Measurements from ENCODE around the gene ESYT1. TPM values are rescaled to one million over a fixed set of nuclear protein-coding genes. Genes with fewer than 3 reads are reported as not detected.

The ESYT1 gene
- total RNA-seq, 1 experiment from 2014 or later: 75.7 TPM

GRCh38 chr12:56143870-56144269, 15.8 kb downstream of the ESYT1 start:
- Histone ChIP-seq H3K27ac (ENCODE audit: low read length) (no peak overlapping the region), H3K9ac (ENCODE audit: low read length) (no peak overlapping the region), H3K9me2 (replicated peaks; ENCODE audit: insufficient read depth, low read length) (no peaks in the 10 kb centered on the region), H3K4me1 (ENCODE audit: low read length) (no peaks in the 10 kb centered on the region), H4K20me1 (ENCODE audit: insufficient read depth, low read depth, low read length) (no peaks in the 10 kb centered on the region), H3K4me2 (ENCODE audit: low read depth, low read length, poor library complexity, severe bottlenecking) (no peak overlapping the region), H3K36me3 (ENCODE audit: insufficient read depth, low read length) (peaks cover 18% of the 10 kb centered on the region; the same call in 1 of the 2 replicates), H3K9me3 (ENCODE audit: low read length) (no peaks in the 10 kb centered on the region), H2AFZ (ENCODE audit: low read length) (no peak overlapping the region), H3K27me3 (ENCODE audit: low read length) (no peaks in the 10 kb centered on the region), H3K4me3 (ENCODE audit: low read length) (no peak overlapping the region), H3K79me2 (ENCODE audit: low read length) (no peaks in the 10 kb centered on the region)
- no peak for DNase-seq

GRCh38 chr12:56145217-56145616, 17.1 kb downstream of the ESYT1 start:
- H3K4me2 ChIP-seq (ENCODE audit: low read depth, low read length, poor library complexity, severe bottlenecking): no peak overlapping the region
- H3K9me3 ChIP-seq (ENCODE audit: low read length): no peaks in the 10 kb centered on the region
- no peaks in the 10 kb centered on the region for H3K27me3 ChIP-seq (ENCODE audit: low read length)
- no peak for DNase-seq
- no peaks in the 10 kb centered on the region for H3K4me1 ChIP-seq (ENCODE audit: low read length)
- no peaks in the 10 kb centered on the region for H3K9me2 ChIP-seq (replicated peaks; ENCODE audit: insufficient read depth, low read length)
- no peaks in the 10 kb centered on the region for H3K79me2 ChIP-seq (ENCODE audit: low read length)
- H3K4me3 ChIP-seq (ENCODE audit: low read length): no peak overlapping the region
- H4K20me1 ChIP-seq (ENCODE audit: insufficient read depth, low read depth, low read length): no peaks in the 10 kb centered on the region
- no peak overlapping the region for H2AFZ ChIP-seq (ENCODE audit: low read length)
- peaks cover 15% of the 10 kb centered on the region; the same call in 1 of the 2 replicates for H3K36me3 ChIP-seq (ENCODE audit: insufficient read depth, low read length)
- no peak overlapping the region for H3K27ac ChIP-seq (ENCODE audit: low read length)
- H3K9ac ChIP-seq (ENCODE audit: low read length): no peak overlapping the region

GRCh38 chr12:56146492-56147460, 18.7 kb downstream of the ESYT1 start:
- no peak for DNase-seq
- Histone ChIP-seq H3K9ac (ENCODE audit: low read length) (no peak overlapping the region), H3K4me2 (ENCODE audit: low read depth, low read length, poor library complexity, severe bottlenecking) (no peak overlapping the region), H2AFZ (ENCODE audit: low read length) (no peak overlapping the region), H4K20me1 (ENCODE audit: insufficient read depth, low read depth, low read length) (no peaks in the 10 kb centered on the region), H3K4me1 (ENCODE audit: low read length) (peaks cover 9% of the 10 kb centered on the region), H3K9me3 (ENCODE audit: low read length) (no peaks in the 10 kb centered on the region), H3K79me2 (ENCODE audit: low read length) (peaks cover 4% of the 10 kb centered on the region; the same call in 1 of the 2 replicates), H3K27ac (ENCODE audit: low read length) (no peak overlapping the region), H3K4me3 (ENCODE audit: low read length) (no peak overlapping the region), H3K36me3 (ENCODE audit: insufficient read depth, low read length) (peaks cover 7% of the 10 kb centered on the region; the same call in 1 of the 2 replicates), H3K9me2 (replicated peaks; ENCODE audit: insufficient read depth, low read length) (no peaks in the 10 kb centered on the region), H3K27me3 (ENCODE audit: low read length) (no peaks in the 10 kb centered on the region)

GRCh38 chr12:56150563-56150962, 22.5 kb downstream of the ESYT1 start:
- H3K79me2 ChIP-seq (ENCODE audit: low read length): peaks cover 13% of the 10 kb centered on the region; the same call in 1 of the 2 replicates
- H3K4me2 ChIP-seq (ENCODE audit: low read depth, low read length, poor library complexity, severe bottlenecking): peak overlapping the region; percentile 89

GRCh38 chr12:56151672-56152131, 23.6 kb downstream of the ESYT1 start:
- Histone ChIP-seq H3K9ac (ENCODE audit: low read length) (peak overlapping the region; percentile 89), H3K9me3 (ENCODE audit: low read length) (no peaks in the 10 kb centered on the region), H3K4me3 (ENCODE audit: low read length) (peak overlapping the region; percentile 83), H3K27ac (ENCODE audit: low read length) (peak overlapping the region; percentile 91), H3K79me2 (ENCODE audit: low read length) (peaks cover 13% of the 10 kb centered on the region; the same call in 1 of the 2 replicates), H3K4me2 (ENCODE audit: low read depth, low read length, poor library complexity, severe bottlenecking) (peak overlapping the region; percentile 89), H2AFZ (ENCODE audit: low read length) (peak overlapping the region; percentile 39), H3K27me3 (ENCODE audit: low read length) (no peaks in the 10 kb centered on the region), H4K20me1 (ENCODE audit: insufficient read depth, low read depth, low read length) (no peaks in the 10 kb centered on the region), H3K4me1 (ENCODE audit: low read length) (peaks cover 29% of the 10 kb centered on the region), H3K36me3 (ENCODE audit: insufficient read depth, low read length) (no peaks in the 10 kb centered on the region), H3K9me2 (replicated peaks; ENCODE audit: insufficient read depth, low read length) (no peaks in the 10 kb centered on the region)
- DNase-seq: peak; percentile 90

More at GRCh38 chr12:56150563-56150962, 22.5 kb downstream of the ESYT1 start:
- H3K9me3 ChIP-seq (ENCODE audit: low read length): no peaks in the 10 kb centered on the region
- H3K4me3 ChIP-seq (ENCODE audit: low read length): no peak overlapping the region
- peak; percentile 57 for DNase-seq
- no peak overlapping the region for H2AFZ ChIP-seq (ENCODE audit: low read length)
- H3K4me1 ChIP-seq (ENCODE audit: low read length): peaks cover 29% of the 10 kb centered on the region
- no peaks in the 10 kb centered on the region for H3K36me3 ChIP-seq (ENCODE audit: insufficient read depth, low read length)
- H3K9ac ChIP-seq (ENCODE audit: low read length): no peak overlapping the region
- no peak overlapping the region for H3K27ac ChIP-seq (ENCODE audit: low read length)
- no peaks in the 10 kb centered on the region for H3K27me3 ChIP-seq (ENCODE audit: low read length)
- no peaks in the 10 kb centered on the region for H3K9me2 ChIP-seq (replicated peaks; ENCODE audit: insufficient read depth, low read length)
- H4K20me1 ChIP-seq (ENCODE audit: insufficient read depth, low read depth, low read length): no peaks in the 10 kb centered on the region

- Histone ChIP-seq H2AFZ (ENCODE audit: low read length) (peak within 1 kb of the TSS; percentile 39), H3K4me1 (ENCODE audit: low read length) (peaks cover 35% of the 10 kb centered on the region), H3K79me2 (ENCODE audit: low read length) (peaks cover 13% of the 10 kb centered on the region; the same call in 1 of the 2 replicates), H3K9me3 (ENCODE audit: low read length) (no peaks in the 10 kb centered on the region), H3K36me3 (ENCODE audit: insufficient read depth, low read length) (no peaks in the 10 kb centered on the region), H3K9ac (ENCODE audit: low read length) (peak within 1 kb of the TSS; percentile 89), H3K9me2 (replicated peaks; ENCODE audit: insufficient read depth, low read length) (no peaks in the 10 kb centered on the region), H3K4me2 (ENCODE audit: low read depth, low read length, poor library complexity, severe bottlenecking) (peak within 1 kb of the TSS; percentile 89), H3K4me3 (ENCODE audit: low read length) (peak within 1 kb of the TSS; percentile 83), H3K27me3 (ENCODE audit: low read length) (no peaks in the 10 kb centered on the region), H3K27ac (ENCODE audit: low read length) (peak within 1 kb of the TSS; percentile 91), H4K20me1 (ENCODE audit: insufficient read depth, low read depth, low read length) (no peaks in the 10 kb centered on the region)
- peak; percentile 98 for DNase-seq
Measured at GRCh38 chr12:56152132-56152755, 24.2 kb downstream of the ESYT1 start, which contains the start of gene MYL6B. Gene MYL6B, plus strand, starts transcription at chr12:56152587. Its CDS starts 1,332 bp downstream, at chr12:56153919.

GRCh38 chr12:56152756-56153677, 24.9 kb downstream of the ESYT1 start:
- Histone ChIP-seq H3K4me1 (ENCODE audit: low read length) (peaks cover 38% of the 10 kb centered on the region), H3K4me2 (ENCODE audit: low read depth, low read length, poor library complexity, severe bottlenecking) (peak overlapping the region; percentile 89), H3K27ac (ENCODE audit: low read length) (0 out of 2 replicates have a peak overlapping the region, but pooled peaks have one; percentile 14), H3K9me3 (ENCODE audit: low read length) (no peaks in the 10 kb centered on the region), H3K9ac (ENCODE audit: low read length) (peak overlapping the region; percentile 89), H3K36me3 (ENCODE audit: insufficient read depth, low read length) (no peaks in the 10 kb centered on the region), H3K9me2 (replicated peaks; ENCODE audit: insufficient read depth, low read length) (no peaks in the 10 kb centered on the region), H4K20me1 (ENCODE audit: insufficient read depth, low read depth, low read length) (no peaks in the 10 kb centered on the region), H3K27me3 (ENCODE audit: low read length) (no peaks in the 10 kb centered on the region), H3K79me2 (ENCODE audit: low read length) (peaks cover 13% of the 10 kb centered on the region; the same call in 1 of the 2 replicates), H2AFZ (ENCODE audit: low read length) (no peak overlapping the region), H3K4me3 (ENCODE audit: low read length) (peak overlapping the region; percentile 83)
- no peak for DNase-seq
